NCI-H82 treated with DMSO at 0.1 percent for 48 hours (cell line): Measurements from ENCODE around the gene ALDH18A1.
A peak's percentile ranks its signal among the peaks of the same experiment; 100 is the strongest.
"Not testable (repeated sequence)": the region's sequence is repeated elsewhere in the genome, so short reads cannot be mapped to it uniquely, and the experiment has no call there.

ENCODE experiments used
- DNase-seq: peaks from one replicate; lab custom pipeline; 2025; ENCODE audit not compliant: unreplicated experiment; lab: John Stamatoyannopoulos, UW

Gene ALDH18A1

GRCh38 chr10:95651346-95652060 is 5.0 kb downstream of the ALDH18A1 start:
- no peak for DNase-seq

GRCh38 chr10:95650232-95650631 is 6.3 kb downstream of the ALDH18A1 start:
- DNase-seq = no peak

- no peak for DNase-seq
Measured at GRCh38 chr10:95648138-95648537, 8.4 kb downstream of the ALDH18A1 start.

GRCh38 chr10:95646160-95646559 is 10.4 kb downstream of the ALDH18A1 start:
- no peak for DNase-seq

GRCh38 chr10:95644901-95645300 is 11.6 kb downstream of the ALDH18A1 start:
- DNase-seq = no peak

GRCh38 chr10:95640891-95641315 is 15.6 kb downstream of the ALDH18A1 start:
- no peak for DNase-seq

GRCh38 chr10:95637911-95638310 is 18.6 kb downstream of the ALDH18A1 start:
- DNase-seq = no peak

- DNase-seq = no peak
Measured at GRCh38 chr10:95637140-95637539, 19.4 kb downstream of the ALDH18A1 start.

- DNase-seq = no peak
Measured at GRCh38 chr10:95635319-95635733, 21.2 kb downstream of the ALDH18A1 start.

- DNase-seq = no peak
Measured at GRCh38 chr10:95628786-95629185, 27.7 kb downstream of the ALDH18A1 start.

GRCh38 chr10:95626500-95626899 is 30.0 kb downstream of the ALDH18A1 start:
- no peak for DNase-seq

- DNase-seq = not testable (repeated sequence)
Measured at GRCh38 chr10:95620415-95620814, 36.1 kb downstream of the ALDH18A1 start.

GRCh38 chr10:95618101-95618500 is 38.4 kb downstream of the ALDH18A1 start:
- no peak for DNase-seq

- DNase-seq = no peak
Measured at GRCh38 chr10:95616446-95616845, 40.1 kb downstream of the ALDH18A1 start.

- no peak for DNase-seq
Measured at GRCh38 chr10:95613330-95613729, 43.2 kb downstream of the ALDH18A1 start.

- DNase-seq = no peak
Measured at GRCh38 chr10:95610727-95611126, 45.8 kb downstream of the ALDH18A1 start.

GRCh38 chr10:95606922-95607321 is 49.6 kb downstream of the ALDH18A1 start:
- no peak for DNase-seq

GRCh38 chr10:95605163-95605562 is 51.3 kb downstream of the ALDH18A1 start:
- DNase-seq = no peak

- no peak for DNase-seq
Measured at GRCh38 chr10:95604630-95605029, 51.9 kb downstream of the ALDH18A1 start.

GRCh38 chr10:95602382-95602781 is 54.1 kb downstream of the ALDH18A1 start:
- DNase-seq = no peak

- DNase-seq = peak; percentile 88
Measured at GRCh38 chr10:95601116-95601719, 55.3 kb downstream of the ALDH18A1 start.

GRCh38 chr10:95600158-95600557 is 56.4 kb downstream of the ALDH18A1 start:
- no peak for DNase-seq

GRCh38 chr10:95597788-95598187 is 58.7 kb downstream of the ALDH18A1 start:
- DNase-seq = no peak
